GM19397 (cell line): ENCODE measurements around the gene SOX15.

ENCODE experiments used
- ATAC-seq: cut with Tn5 transposase; IDR thresholded peaks from one replicate; pipeline ENCODE4 v1.9.1; 2021; ENCODE audit warnings: mild to moderate bottlenecking, moderate library complexity; ENCODE audit not compliant: unreplicated experiment

The SOX15 gene

DNA sequence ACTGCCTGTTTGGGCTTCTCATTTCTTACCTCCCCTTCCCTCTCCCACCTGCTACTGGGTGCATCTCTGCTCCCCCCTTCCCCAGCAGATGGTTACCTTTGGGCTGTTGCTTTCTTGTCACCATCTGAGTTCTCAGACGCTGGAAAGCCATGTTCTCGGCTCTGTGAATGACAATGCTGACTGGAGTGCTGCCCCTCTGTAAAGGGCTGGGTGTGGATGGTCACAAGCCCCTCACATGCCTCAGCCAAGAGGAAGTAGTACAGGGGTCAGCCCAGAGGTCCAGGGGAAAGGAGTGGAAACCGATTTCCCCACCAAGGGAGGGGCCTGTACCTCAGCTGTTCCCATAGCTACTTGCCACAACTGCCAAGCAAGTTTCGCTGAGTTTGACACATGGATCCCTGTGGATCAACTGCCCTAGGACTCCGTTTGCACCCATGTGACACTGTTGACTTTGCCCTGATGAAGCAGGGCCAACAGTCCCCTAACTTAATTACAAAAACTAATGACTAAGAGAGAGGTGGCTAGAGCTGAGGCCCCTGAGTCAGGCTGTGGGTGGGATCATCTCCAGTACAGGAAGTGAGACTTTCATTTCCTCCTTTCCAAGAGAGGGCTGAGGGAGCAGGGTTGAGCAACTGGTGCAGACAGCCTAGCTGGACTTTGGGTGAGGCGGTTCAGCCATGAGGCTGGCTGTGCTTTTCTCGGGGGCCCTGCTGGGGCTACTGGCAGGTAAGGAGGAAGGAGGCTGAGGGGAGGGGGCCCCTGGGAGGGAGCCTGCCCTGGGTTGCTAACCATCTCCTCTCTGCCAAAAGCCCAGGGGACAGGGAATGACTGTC lies 10.7 kb downstream of the SOX15 start, which contains the start of gene CD68:
Gene CD68 (plus strand): TSS at position 638 of the 833 bp plus-strand sequence. CDS start 40 bp downstream, at position 678.
- no peak for ATAC-seq

- no peak for ATAC-seq
Observed at GRCh38 chr17:7577327-7578199, 12.3 kb downstream of the SOX15 start.

DNA sequence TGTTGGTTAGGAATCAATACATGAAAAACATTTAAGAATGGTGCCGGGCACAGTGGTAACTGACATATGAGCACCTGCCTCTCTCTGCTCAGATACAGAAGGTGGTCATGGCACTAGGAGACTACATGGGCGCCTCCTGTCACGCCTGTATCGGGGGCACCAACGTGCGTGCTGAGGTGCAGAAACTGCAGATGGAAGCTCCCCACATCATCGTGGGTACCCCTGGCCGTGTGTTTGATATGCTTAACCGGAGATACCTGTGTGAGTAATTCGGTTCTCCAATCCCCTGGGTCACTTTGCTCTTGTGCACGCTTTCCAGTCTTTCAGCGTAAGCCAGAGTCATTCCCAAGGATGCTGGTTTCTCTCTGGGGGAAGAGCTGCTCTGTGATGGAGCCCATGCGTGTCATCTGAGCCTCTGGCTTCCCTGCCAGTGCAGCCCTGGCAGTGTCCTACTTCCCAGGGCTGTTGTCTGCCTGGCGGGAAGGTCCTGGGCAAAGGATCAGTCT lies 13.4 kb downstream of the SOX15 start:
- no peak for ATAC-seq

DNA sequence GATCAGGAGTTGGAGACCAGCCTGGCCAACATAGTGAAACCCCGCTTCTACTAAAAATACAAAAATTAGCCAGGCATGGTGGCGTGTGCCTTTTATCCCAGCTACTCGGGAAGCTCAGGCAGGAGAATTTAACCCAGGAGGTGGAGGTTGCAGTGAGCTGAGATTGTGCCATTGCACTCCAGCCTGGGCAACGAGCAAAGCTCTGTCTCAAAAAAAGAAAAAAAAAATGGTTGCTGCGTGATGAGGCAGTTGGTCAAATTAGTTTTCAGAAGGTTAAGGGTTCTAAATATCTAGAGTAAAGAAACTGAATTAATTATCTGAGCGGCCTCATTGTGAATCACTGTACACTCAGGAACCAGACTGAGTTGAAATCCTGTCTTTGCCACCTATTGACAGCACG lies 13.9 kb downstream of the SOX15 start:
- ATAC-seq: no peak

GRCh38 chr17:7575481-7575883 lies 14.4 kb downstream of the SOX15 start:
- ATAC-seq: no peak

- ATAC-seq: no peak
Observed at GRCh38 chr17:7574176-7574953, 15.5 kb downstream of the SOX15 start.

DNA sequence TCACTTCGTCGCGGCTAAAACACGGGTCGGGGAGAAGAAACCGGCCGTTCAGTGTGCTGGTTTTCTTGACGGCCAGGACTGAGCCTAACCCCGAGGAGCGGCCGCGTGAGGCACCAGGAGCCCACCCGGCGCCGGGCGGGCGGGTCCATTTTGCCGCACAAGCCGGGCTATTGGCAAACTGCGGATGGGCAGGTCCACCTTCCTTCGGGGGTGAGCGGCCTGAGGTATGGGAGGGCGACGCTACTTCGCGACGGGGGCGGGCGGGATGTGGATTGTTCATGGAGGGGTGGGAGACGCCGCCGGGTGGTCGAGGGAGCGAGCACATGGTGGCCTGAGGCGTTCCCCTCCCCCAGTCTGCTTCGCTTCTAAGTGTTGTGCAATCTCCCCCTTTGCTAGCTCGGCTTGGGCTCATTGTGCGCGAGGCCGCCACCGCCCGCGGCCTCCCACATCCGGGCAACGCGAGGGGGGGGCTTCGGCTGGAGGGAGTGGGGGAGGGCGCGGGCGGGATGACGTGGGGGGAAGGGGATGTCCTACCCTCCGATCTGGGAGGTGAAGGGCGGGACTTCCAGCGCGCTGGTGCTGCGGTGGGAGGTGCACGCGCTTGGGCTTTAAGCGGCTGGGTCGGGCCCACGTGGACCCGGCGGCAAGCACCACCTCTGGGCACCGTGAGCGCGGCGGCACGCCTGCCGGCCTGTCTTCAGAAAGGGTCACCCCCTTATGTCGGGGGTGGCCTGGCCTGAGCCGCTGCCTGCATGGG lies 16.4 kb downstream of the SOX15 start:
- no peak for ATAC-seq

DNA sequence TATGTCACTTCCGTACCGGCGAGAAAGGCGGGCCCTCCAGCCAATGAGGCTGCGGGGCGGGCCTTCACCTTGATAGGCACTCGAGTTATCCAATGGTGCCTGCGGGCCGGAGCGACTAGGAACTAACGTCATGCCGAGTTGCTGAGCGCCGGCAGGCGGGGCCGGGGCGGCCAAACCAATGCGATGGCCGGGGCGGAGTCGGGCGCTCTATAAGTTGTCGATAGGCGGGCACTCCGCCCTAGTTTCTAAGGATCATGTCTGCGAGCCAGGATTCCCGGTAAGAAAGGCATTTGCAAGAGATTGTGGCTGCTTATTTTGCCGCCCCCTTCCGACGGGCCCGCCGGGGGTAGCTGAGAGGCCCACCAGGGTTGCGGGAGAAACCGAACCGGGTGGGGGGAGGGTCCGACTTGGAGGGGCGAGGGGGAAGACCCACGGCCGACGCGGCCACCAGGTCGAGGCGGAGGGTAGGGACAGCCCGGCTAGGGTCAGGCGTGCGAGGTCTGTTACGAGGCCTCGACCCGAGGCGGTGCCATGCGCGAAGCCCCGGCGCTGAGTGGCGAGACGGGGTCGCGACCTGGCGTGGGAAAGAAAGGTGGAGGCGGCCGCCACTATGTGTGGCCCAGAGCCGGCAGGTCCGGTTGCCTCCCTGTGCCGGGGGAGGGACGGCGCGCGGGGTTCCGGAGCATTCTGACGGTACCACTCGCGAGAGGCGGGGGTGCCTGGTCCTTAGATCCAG lies 17.1 kb downstream of the SOX15 start:
- peak; percentile 91 for ATAC-seq

- ATAC-seq: no peak
Observed at GRCh38 chr17:7572338-7572587, 17.6 kb downstream of the SOX15 start.

DNA sequence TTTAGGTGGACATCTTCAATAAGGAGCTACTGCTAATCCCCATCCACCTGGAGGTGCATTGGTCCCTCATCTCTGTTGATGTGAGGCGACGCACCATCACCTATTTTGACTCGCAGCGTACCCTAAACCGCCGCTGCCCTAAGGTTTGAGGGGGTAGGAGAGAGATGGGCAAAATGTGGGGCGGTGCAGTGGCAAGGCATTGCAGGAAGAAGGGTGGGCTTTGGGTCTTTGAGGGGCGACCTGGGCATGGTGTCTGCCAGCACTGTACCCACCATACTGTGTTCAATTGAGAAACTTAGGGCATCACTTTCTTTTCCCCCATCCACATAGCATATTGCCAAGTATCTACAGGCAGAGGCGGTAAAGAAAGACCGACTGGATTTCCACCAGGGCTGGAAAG lies 19.5 kb downstream of the SOX15 start:
- no peak for ATAC-seq

DNA sequence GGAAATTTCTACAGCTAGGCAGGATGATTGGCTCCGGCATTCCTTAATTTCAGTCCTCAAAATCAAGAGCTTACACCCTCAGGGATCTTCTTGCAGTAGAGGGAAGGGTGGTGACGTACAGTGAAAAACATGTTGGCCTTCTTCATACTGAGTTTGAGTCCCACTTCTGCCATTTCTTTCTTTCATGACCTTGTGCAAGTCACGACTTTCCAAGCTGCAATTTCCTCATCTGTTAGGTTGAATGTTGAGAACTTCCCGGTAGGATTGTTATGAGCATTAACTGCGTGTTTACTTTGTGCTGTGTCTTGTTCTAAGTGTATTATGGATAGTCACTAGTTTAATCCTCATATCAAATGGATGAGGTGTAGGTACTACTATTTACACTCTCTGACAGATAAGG lies 20.3 kb downstream of the SOX15 start:
- ATAC-seq: no peak

- no peak for ATAC-seq
Observed at GRCh38 chr17:7563115-7563869, 26.6 kb downstream of the SOX15 start.

- peak; percentile 7 for ATAC-seq
Observed at GRCh38 chr17:7562208-7562605, 27.7 kb downstream of the SOX15 start.

DNA sequence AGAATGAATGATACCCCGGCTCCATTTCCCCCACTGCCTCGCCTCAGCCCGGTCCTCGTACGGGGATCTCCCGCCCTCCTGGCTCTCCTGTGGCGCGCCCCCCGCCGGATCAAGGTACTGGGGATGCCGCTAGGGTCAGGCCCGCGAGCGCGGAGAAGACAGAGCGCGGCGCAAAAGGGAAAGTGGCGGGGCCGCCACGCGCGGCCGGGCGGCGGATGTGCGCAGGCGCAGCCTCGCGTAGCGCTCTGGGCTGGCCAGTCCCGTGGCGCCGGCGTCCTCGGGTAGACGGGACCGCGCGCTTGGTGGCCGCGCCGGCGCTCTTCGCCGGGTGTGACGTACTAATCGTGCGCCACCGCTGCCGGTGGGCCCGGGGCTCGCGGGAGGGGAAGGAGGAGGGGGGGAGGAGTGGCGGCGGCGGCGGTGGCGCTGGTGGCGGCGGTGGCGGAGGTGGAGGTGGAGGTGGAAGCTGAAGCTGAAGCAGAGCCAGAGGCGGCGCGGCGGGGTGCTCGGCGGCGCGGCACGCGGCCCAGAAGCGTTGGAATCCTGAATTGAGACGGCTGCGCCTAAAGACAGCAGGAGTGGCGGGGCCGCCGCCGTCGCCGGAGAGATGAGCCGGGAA lies 28.2 kb downstream of the SOX15 start, which contains the start of gene SENP3:
Gene SENP3 (plus strand): TSS at position 331 of the 619 bp plus-strand sequence. CDS start 1,158 bp downstream, outside the sequence.
- peak; percentile 63 for ATAC-seq

- ATAC-seq: peak; percentile 43
Observed at GRCh38 chr17:7561028-7561575, 28.8 kb downstream of the SOX15 start.

DNA sequence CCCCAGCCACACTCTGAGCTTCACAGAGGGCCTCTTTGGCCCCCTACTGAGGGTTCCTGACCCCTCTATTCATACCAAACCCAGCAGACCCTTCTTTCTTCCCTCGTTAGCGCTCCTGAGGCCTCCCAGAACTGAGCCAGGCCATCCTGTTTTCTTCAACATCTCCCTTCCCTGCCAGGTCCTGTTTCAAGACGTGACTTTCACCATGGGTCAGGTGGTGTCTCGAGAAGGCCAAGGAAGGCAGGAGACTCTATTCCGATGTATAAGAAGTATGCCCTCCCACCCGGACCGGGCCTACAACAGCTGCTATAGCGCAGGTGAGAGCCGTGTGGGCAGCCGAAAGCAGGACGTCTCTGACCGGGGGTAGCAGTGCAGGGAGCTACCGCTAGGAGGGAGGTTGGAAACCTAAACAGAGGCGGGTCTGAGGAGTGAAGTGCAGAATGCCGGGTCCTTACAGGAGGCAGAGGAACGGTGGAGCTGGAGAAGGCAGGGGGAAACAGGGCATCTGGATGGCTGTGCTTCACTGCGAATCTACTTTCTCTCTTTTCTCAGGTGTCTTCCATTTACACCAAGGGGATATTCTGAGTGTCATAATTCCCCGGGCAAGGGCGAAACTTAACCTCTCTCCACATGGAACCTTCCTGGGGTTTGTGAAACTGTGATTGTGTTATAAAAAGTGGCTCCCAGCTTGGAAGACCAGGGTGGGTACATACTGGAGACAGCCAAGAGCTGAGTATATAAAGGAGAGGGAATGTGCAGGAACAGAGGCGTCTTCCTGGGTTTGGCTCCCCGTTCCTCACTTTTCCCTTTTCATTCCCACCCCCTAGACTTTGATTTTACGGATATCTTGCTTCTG lies 29.5 kb downstream of the SOX15 start:
- ATAC-seq: no peak
